ENCODE measurements around the gene ALAD.
"Not testable (repeated sequence)": the region's sequence is repeated elsewhere in the genome, so short reads cannot be mapped to it uniquely, and the experiment has no call there.

ALAD gene

GRCh38 chr9:113401027-113401792 is at the start of gene ALAD:
Gene ALAD, minus strand, starts transcription at chr9:113401284. Its CDS starts 7,725 bp downstream, at chr9:113393559.
- peak; percentile 55 for DNase-seq

GRCh38 chr9:113449376-113449775 is 48.3 kb upstream of the ALAD start:
- no peak for DNase-seq

- DNase-seq, result no peak
Measured at GRCh38 chr9:113446323-113446740, 45.2 kb upstream of the ALAD start.

GRCh38 chr9:113444736-113445135 is 43.7 kb upstream of the ALAD start:
- DNase-seq, result no peak

- DNase-seq, result not testable (repeated sequence)
Measured at GRCh38 chr9:113437716-113438115, 36.6 kb upstream of the ALAD start.

- no peak for DNase-seq
Measured at GRCh38 chr9:113436728-113437515, 35.8 kb upstream of the ALAD start.

- no peak for DNase-seq
Measured at GRCh38 chr9:113431191-113431590, 30.1 kb upstream of the ALAD start.

GRCh38 chr9:113428062-113428615 is 27.1 kb upstream of the ALAD start:
- no peak for DNase-seq

GRCh38 chr9:113427629-113428028 is 26.5 kb upstream of the ALAD start:
- DNase-seq, result no peak

- DNase-seq, result no peak
Measured at GRCh38 chr9:113426701-113427100, 25.6 kb upstream of the ALAD start.

- DNase-seq, result no peak
Measured at GRCh38 chr9:113425072-113425471, 24.0 kb upstream of the ALAD start.

- no peak for DNase-seq
Measured at GRCh38 chr9:113421726-113422125, 20.6 kb upstream of the ALAD start.

- no peak for DNase-seq
Measured at GRCh38 chr9:113417370-113417769, 16.3 kb upstream of the ALAD start.

- DNase-seq, result no peak
Measured at GRCh38 chr9:113416149-113416721, 15.2 kb upstream of the ALAD start.

GRCh38 chr9:113410207-113410864 is 9.3 kb upstream of the ALAD start, which contains the start of the genes C9orf43 and POLE3:
Gene C9orf43, plus strand, starts transcription at chr9:113410747. Its CDS starts 2,747 bp downstream, at chr9:113413494.
Gene POLE3, minus strand, starts transcription at chr9:113410675. Its CDS starts 382 bp downstream, at chr9:113410293.
- peak; percentile 50 for DNase-seq

GRCh38 chr9:113409883-113410206 is 8.8 kb upstream of the ALAD start:
- DNase-seq, result no peak

GRCh38 chr9:113409481-113409880 is 8.4 kb upstream of the ALAD start:
- no peak for DNase-seq

GRCh38 chr9:113406873-113407511 is 5.9 kb upstream of the ALAD start:
- not testable (repeated sequence) for DNase-seq

GRCh38 chr9:113406353-113406752 is 5.3 kb upstream of the ALAD start:
- DNase-seq, result not testable (repeated sequence)

GRCh38 chr9:113403646-113404045 is 2.6 kb upstream of the ALAD start:
- no peak for DNase-seq

- DNase-seq, result no peak
Measured at GRCh38 chr9:113399646-113400200, 1.4 kb downstream of the ALAD start.

- DNase-seq, result no peak
Measured at GRCh38 chr9:113398796-113399195, 2.3 kb downstream of the ALAD start.

All from NCI-H187 treated with DMSO at 0.1 percent for 48 hours (cell line).